Neural progenitor cell (in vitro differentiated cells): ENCODE data around the gene KRTDAP. TPM values are rescaled to one million over a fixed set of nuclear protein-coding genes. Genes with fewer than 3 reads are reported as not detected.

Source experiments
- DNase-seq: peaks from one replicate; pipeline ENCODE4 v3.0.0-alpha.2; 2016; ENCODE audit warnings: low spot score
- H2AFZ ChIP-seq: fragments of 200-600 bp; sonication (generic); replicated peaks from 2 replicates; pipeline ENCODE4 v1.6.1; 2016; ENCODE audit warnings: antibody characterized with exemption
- H3F3A ChIP-seq: fragments of 200-600 bp; sonication (generic); 2 replicates; pipeline ENCODE4 v1.6.1; 2016; ENCODE audit warnings: antibody characterized with exemption, low read depth
- H3K27ac ChIP-seq: fragments of 200-600 bp; sonication (generic); 2 replicates; pipeline ENCODE4 v1.5.1; 2016; ENCODE audit warnings: mild to moderate bottlenecking
- H3K27me3 ChIP-seq: fragments of 200-600 bp; sonication (generic); 2 replicates; pipeline ENCODE4 v1.6.1; 2016; ENCODE audit warnings: mild to moderate bottlenecking, moderate library complexity
- H3K36me3 ChIP-seq: fragments of 200-600 bp; sonication (generic); 2 replicates; pipeline ENCODE4 v1.5.1; 2016
- H3K4me1 ChIP-seq: fragments of 200-600 bp; sonication (generic); 2 replicates; pipeline ENCODE4 v1.6.1; 2016; ENCODE audit warnings: mixed run types
- H3K4me2 ChIP-seq: fragments of 200-600 bp; sonication (generic); 2 replicates; pipeline ENCODE4 v1.6.1; 2016
- H3K4me3 ChIP-seq: fragments of 200-600 bp; sonication (generic); 2 replicates; pipeline ENCODE4 v1.5.1; 2016
- H3K79me2 ChIP-seq: fragments of 200-600 bp; sonication (generic); 2 replicates; pipeline ENCODE4 v1.6.1; 2016; ENCODE audit warnings: low read depth
- H3K9ac ChIP-seq: fragments of 200-600 bp; sonication (generic); 2 replicates; pipeline ENCODE4 v1.6.1; 2016
- H3K9me3 ChIP-seq: fragments of 200-600 bp; sonication (generic); 2 replicates; pipeline ENCODE4 v1.5.1; 2016; ENCODE audit warnings: low read depth
- H4K20me1 ChIP-seq: fragments of 200-600 bp; sonication (generic); 2 replicates; pipeline ENCODE4 v1.6.1; 2016; ENCODE audit warnings: low read depth
- H3K27ac Mint-ChIP-seq: 3 replicates; pipeline ENCODE4 v1.8.0; 2021; ENCODE audit warnings: mixed read lengths
- H3K27me3 Mint-ChIP-seq: 2 replicates; pipeline ENCODE4 v1.8.0; 2022; ENCODE audit warnings: low read depth, mild to moderate bottlenecking, inconsistent platforms, moderate library complexity, mixed read lengths; ENCODE audit not compliant: insufficient read depth
- H3K36me3 Mint-ChIP-seq: 3 replicates; pipeline ENCODE4 v1.8.0; 2021; ENCODE audit warnings: mixed read lengths
- H3K4me1 Mint-ChIP-seq: 3 replicates; pipeline ENCODE4 v1.8.0; 2021; ENCODE audit warnings: mixed read lengths
- H3K4me3 Mint-ChIP-seq: 3 replicates; pipeline ENCODE4 v1.8.0; 2021; ENCODE audit warnings: mild to moderate bottlenecking, moderate library complexity, mixed read lengths
- H3K9me3 Mint-ChIP-seq: 3 replicates; pipeline ENCODE4 v1.8.0; 2020; ENCODE audit warnings: mixed read lengths
- CTCF ChIP-seq: fragments of 200-600 bp; sonication (generic); IDR thresholded peaks from 2 replicates; pipeline ENCODE4 v1.5.1; 2017; ENCODE audit warnings: antibody characterized with exemption, mild to moderate bottlenecking
- EZH2 ChIP-seq: fragments of 200-600 bp; sonication (generic); IDR thresholded peaks from 2 replicates; pipeline ENCODE4 v1.6.1; 2017; ENCODE audit warnings: antibody characterized with exemption, mild to moderate bottlenecking, moderate library complexity
- EZH2phosphoT487 ChIP-seq: fragments of 200-600 bp; sonication (generic); IDR thresholded peaks from 2 replicates; pipeline ENCODE4 v1.6.1; 2017; ENCODE audit warnings: antibody characterized with exemption
- total RNA-seq: library from RNA; depleted of rRNA; stranded (reverse); fragments of >200 nt; gene quantifications from 2 replicates; pipeline ENCODE4 v1.2.3, GENCODE V29; 2015; ENCODE audit warnings: low replicate concordance

The KRTDAP gene
- total RNA-seq, 1 donor from 2014 or later = not detected

- Histone ChIP-seq H3K27me3 (no peaks in the 10 kb centered on the region), H3K4me1 (no peaks in the 10 kb centered on the region), H3K36me3 (no peaks in the 10 kb centered on the region), H3K27ac (no peak overlapping the region), H3K4me2 (no peak overlapping the region), H3K79me2 (no peaks in the 10 kb centered on the region), H3K9ac (no peak overlapping the region), H3K9me3 (no peaks in the 10 kb centered on the region), H4K20me1 (no peaks in the 10 kb centered on the region), H3K4me3 (no peak overlapping the region), H2AFZ (no peak overlapping the region), H3F3A (no peaks in the 10 kb centered on the region)
- Mint-ChIP-seq H3K4me3 (no peak overlapping the region), H3K27ac (no peak overlapping the region), H3K9me3 (no peaks in the 10 kb centered on the region), H3K4me1 (no peaks in the 10 kb centered on the region), H3K36me3 (no peaks in the 10 kb centered on the region), H3K27me3 (peaks cover 7% of the 10 kb centered on the region)
- no peak for DNase-seq
- no peak for TF ChIP-seq CTCF
- TF ChIP-seq EZH2phosphoT487 = no peak
- no peak for TF ChIP-seq EZH2
Measured at GRCh38 chr19:35444735-35445134, 45.5 kb downstream of the KRTDAP start.

- Histone ChIP-seq H2AFZ (no peak overlapping the region), H3K27me3 (no peaks in the 10 kb centered on the region), H4K20me1 (no peaks in the 10 kb centered on the region), H3K4me3 (no peak overlapping the region), H3K9ac (no peak overlapping the region), H3K4me1 (no peaks in the 10 kb centered on the region), H3K79me2 (no peaks in the 10 kb centered on the region), H3F3A (no peaks in the 10 kb centered on the region), H3K9me3 (no peaks in the 10 kb centered on the region), H3K4me2 (no peak overlapping the region), H3K36me3 (no peaks in the 10 kb centered on the region), H3K27ac (no peak overlapping the region)
- H3K36me3 Mint-ChIP-seq = no peaks in the 10 kb centered on the region
- TF ChIP-seq EZH2 (no peak), EZH2phosphoT487 (no peak), CTCF (no peak)
- H3K9me3 Mint-ChIP-seq = no peaks in the 10 kb centered on the region
- H3K4me3 Mint-ChIP-seq = no peak overlapping the region
- DNase-seq = no peak
- H3K27me3 Mint-ChIP-seq = peaks cover 5% of the 10 kb centered on the region
- H3K4me1 Mint-ChIP-seq = no peaks in the 10 kb centered on the region
- no peak overlapping the region for H3K27ac Mint-ChIP-seq
Measured at GRCh38 chr19:35442091-35442490, 48.2 kb downstream of the KRTDAP start.

- Histone ChIP-seq H3K4me1 (no peaks in the 10 kb centered on the region), H2AFZ (no peak overlapping the region), H3K79me2 (no peaks in the 10 kb centered on the region), H3K4me2 (no peak overlapping the region), H4K20me1 (no peaks in the 10 kb centered on the region), H3K9me3 (no peaks in the 10 kb centered on the region), H3K9ac (no peak overlapping the region), H3K27ac (no peak overlapping the region), H3K27me3 (no peaks in the 10 kb centered on the region), H3K4me3 (no peak overlapping the region), H3K36me3 (no peaks in the 10 kb centered on the region), H3F3A (no peaks in the 10 kb centered on the region)
- Mint-ChIP-seq H3K4me1 (no peaks in the 10 kb centered on the region), H3K27me3 (peaks cover 5% of the 10 kb centered on the region), H3K36me3 (no peaks in the 10 kb centered on the region), H3K27ac (no peak overlapping the region), H3K4me3 (no peak overlapping the region), H3K9me3 (no peaks in the 10 kb centered on the region)
- DNase-seq = no peak
- no peak for TF ChIP-seq EZH2
- TF ChIP-seq CTCF = no peak
- TF ChIP-seq EZH2phosphoT487 = no peak
Measured at GRCh38 chr19:35439921-35440320, 50.3 kb downstream of the KRTDAP start.
